Activated CD8-positive, alpha-beta memory T cell treated with anti-CD3 and anti-CD28 coated beads, Interleukin-2, amount 50 U/mL, for 48 hours (primary cell): ENCODE measurements around the gene YJEFN3.

Experiments
- DNase-seq: peaks from one replicate; pipeline ENCODE4 v3.0.0-alpha.2; 2020

YJEFN3 gene

GRCh38 chr19:19558055-19558454, 29.3 kb downstream of the YJEFN3 start:
- DNase-seq, result no peak

GRCh38 chr19:19558636-19559035, 29.9 kb downstream of the YJEFN3 start:
- no peak for DNase-seq

DNA sequence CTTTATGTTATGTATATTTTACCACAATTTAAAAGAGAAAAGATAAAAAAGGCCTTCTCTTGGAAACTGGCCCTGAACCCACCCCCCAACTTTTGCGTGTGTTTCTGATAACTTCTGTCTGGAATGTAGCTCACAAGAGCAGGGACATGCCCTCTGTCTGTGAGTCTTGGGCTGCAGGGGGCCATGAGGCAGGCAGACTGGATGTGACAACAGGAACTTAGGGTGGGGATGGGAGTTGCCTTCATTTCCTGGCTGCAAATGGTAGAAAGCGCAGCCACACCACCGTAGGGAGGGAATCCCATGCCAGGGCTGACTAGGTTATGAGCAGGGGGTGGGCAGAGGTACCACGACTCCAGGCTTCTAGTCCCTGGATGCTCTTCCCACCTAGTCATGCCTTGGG, 31.2 kb downstream of the YJEFN3 start:
- DNase-seq, result no peak

GRCh38 chr19:19561946-19562664, 33.4 kb downstream of the YJEFN3 start:
- DNase-seq, result no peak

DNA sequence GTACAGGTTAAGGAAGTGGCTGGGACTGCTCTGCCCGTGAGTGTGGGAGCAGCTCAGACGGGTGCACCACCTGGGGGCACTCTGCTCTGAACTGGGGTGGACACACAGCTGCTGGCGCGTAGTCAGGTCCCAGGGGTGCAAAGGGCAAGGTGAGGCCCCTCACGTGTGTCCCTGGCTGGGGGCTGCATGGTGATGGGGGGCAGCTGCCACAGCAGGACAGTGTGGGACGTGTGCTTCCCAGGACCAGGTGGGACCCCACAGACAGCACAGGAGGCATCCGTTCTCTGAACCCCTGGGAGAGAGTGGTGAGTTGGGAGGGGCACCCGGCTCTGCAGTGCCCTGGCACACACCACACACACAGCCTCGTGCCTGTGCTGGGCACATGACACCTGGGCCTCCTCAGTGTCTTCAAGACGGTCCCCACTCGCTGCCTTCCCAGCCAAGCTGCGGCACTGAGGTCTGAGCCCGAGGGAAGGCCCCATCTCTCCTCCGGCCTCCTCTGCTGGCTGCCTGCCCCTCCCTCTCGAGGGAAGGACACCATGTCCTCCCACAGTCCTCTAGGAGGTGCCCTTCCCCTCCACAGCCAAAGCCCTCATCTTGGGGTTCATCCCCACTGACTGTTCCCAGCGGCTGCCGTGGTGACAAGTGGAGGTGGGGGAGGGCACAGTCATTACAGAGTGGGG, 34.1 kb downstream of the YJEFN3 start:
- DNase-seq, result peak; percentile 54

DNA sequence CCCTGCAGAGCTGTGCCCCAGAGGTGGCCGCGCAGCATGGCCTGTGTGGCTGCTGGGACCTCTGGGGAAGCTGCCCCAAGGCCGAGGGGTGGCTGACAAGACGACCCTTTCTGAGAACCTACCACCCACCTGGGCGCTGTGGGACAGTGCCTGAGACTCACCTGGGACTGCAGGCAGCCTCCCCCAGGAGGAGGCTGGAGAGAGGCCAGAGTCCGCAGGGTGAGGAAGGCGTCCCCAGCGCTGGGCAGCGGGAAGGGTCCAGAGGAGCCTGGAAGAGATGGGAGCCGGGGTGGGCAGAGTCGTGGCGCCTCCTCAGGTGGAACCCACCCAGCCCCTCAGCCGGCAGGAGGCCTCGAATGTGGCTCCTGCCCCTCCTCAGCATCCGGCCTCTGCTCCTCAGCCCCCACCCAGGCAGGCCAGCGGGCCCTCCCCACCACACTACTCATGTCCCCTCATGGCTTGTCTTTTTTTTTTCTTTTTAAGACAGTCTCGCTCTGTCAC, 34.7 kb downstream of the YJEFN3 start:
- no peak for DNase-seq

DNA sequence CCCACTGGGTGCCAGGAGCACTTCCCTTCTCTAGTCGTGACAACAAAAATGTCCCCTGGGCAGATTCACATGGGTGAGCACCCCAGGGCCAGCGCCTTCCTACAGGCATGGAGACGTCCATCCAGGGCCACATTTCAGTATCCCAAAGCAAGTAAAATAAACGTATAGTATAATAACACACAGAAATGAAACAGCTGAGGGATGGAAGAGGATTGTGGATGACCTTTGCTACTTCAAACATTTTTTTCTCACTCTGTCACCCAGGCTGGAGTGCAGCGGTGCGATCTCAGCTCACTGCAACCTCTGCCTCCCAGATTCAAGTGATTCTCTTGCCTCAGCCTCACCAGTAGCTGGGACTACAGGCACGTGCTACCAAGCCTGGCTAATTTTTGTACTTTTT, 37.6 kb downstream of the YJEFN3 start:
- no peak for DNase-seq

- no peak for DNase-seq
These were observed 38.7 kb downstream of the YJEFN3 start for GRCh38 chr19:19567391-19567790.

- no peak for DNase-seq
These were observed 40.4 kb downstream of the YJEFN3 start for GRCh38 chr19:19568802-19569756.

DNA sequence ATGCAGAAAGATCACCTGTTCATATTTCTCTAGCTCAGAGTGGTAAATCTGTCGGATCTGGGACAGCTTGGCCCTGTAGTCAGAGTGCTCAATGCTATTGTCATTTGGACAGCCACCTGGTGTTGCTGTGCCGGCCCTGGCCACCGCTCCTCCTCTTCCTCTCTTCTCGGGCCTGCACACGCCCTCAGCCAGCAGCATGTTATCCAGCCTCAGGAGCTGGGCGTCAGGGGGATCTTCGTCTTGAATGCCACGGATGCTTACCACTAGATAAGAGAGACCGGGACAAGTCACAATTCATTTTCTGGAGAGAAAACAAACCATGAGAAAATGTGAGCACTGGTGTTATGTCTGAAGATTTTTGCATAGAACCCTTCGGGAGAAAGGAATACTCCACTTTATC, 41.9 kb downstream of the YJEFN3 start:
- DNase-seq, result no peak

DNA sequence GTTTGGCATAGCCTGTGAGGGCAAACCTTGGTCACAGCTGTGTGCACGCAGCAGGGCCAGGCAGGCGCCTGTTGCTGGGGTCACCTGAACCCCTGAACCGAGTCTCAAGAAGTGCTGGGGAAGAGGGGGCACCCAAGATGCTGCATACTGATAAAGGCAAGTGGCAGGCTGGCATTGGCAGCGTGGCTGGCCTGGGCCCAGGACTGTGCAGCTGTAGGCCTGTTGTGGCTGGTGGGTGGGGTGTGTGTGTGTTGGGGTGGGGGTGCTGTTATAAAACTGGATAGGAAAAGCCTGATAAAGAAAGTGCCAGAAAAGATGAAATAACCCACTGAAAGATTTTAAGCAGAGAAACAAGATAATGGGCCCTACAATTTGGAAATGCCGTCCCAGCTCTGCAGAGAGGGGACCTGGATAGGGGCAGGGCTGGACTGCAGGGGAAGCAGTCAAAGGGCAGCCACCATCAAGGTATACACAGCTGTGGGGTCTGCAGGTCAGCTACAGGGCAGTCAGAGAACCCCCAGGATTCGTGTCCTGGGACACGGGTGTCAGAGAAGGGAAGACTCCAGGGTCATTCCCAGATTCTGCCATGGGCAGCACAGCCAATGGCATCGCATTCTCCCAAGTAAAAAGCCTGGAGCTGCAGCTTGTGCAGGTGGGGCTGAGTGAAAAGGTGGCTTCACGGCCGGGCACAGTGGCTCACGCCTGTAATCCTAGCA, 42.5 kb downstream of the YJEFN3 start:
- DNase-seq, result no peak

GRCh38 chr19:19575411-19575810, 46.7 kb downstream of the YJEFN3 start:
- DNase-seq, result no peak

- DNase-seq, result no peak
These were observed 49.5 kb downstream of the YJEFN3 start for GRCh38 chr19:19578252-19578651.

GRCh38 chr19:19579533-19580361, 51.0 kb downstream of the YJEFN3 start:
- no peak for DNase-seq

DNA sequence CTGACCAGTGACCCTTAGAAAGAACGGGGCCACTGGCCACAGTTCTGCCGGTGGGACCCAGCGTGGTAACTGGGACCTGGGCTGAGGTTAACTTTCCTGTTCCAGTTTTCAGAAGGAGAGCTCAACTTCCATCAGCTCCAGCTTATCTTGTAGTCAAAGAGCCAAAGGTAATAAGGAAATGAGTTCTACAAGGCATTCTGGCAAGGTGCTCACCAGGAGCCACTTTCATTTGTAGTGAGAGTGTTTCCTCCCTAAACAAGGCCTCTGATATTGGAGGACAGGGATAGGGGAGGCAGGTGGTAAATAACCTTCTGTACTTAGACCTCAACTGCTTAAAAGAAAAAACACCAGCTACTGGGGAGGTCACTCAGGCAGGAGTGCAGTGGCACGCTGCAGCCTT, 51.7 kb downstream of the YJEFN3 start:
- no peak for DNase-seq

- DNase-seq, result no peak
These were observed 52.7 kb downstream of the YJEFN3 start for GRCh38 chr19:19581391-19581790.

DNA sequence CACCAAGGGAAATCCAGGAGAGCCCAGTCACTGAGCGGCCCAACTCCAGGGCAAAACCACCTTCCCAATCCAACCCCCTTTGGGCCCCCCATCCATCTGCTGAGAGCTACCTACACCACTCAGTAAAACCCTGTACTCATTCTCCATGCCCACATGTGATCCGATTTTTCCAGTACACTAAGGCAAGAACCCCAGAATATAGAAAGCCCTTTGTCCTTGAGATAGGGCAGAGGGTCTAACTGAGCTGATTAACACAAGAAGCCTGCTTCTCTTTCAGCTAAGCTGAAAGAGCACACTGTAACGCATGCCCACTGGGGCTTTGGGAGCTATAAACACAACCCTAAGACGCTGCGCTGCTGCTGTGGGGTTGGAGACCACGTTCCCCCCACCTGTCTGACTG, 53.8 kb downstream of the YJEFN3 start:
- DNase-seq, result no peak

DNA sequence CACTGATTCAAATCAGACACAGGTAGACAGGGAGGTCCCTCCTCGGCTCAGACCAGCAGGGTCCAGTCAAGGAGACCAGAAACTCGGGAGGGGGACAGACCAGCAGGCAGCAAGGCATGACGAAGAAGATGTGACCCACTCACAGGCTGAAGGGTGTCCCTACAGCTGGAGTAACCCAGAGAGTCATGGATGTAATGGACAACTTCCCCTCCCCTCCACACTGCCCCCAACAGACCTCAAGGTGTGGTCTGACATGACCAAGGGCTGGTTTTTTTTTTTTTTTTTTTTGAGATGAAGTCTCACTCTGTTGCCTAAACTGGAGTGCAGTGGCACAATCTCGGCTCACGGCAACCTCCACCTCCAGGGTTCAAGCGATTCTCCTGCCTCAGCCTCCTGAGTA, 55.6 kb downstream of the YJEFN3 start:
- DNase-seq, result no peak
